ENCODE data around the gene BRIP1.

BRIP1 gene

DNA sequence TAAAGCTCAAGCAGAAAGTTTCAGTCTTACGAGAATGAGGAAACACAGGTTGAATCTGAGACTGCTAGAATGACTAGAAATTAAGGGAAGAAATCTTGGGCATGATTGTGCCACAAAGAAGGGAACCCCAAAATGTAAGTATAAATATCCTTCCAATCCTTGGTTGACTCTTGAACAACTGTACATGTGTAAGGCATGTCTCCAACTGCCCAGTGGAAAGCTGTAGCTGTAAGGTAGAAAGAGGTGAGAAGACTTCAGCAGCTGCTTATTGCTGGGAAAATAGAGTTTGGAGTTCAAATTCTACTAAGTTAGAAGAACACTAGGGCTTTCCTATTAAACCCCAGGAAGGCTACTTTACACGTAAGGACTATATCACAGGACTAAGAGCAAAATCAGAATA lies 212.6 kb downstream of the BRIP1 start:
- no peak for FAIRE-seq
- no peak for DNase-seq (ENCODE audit: extremely low spot score, insufficient read length, low read depth)

DNA sequence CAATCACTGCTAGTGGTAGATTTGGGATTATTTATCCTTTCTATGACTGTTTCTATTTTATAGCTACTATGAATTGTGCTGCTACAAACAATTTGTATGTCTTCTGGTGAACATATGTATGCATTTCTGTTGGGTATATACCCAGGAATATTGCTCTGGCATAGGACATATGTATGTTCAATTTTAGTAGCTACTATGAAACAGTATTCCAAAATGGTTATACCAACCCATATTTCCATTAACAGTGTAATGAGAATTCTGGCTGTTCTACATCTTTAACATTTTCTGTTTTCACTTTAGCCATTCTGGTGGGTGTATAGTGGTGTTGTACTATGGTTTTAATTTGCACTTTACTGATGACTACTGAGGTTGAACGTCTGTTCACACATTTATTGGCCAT lies 214.7 kb downstream of the BRIP1 start:
- FAIRE-seq (no peak), DNase-seq (ENCODE audit: extremely low spot score, insufficient read length, low read depth) (no peak)

DNA sequence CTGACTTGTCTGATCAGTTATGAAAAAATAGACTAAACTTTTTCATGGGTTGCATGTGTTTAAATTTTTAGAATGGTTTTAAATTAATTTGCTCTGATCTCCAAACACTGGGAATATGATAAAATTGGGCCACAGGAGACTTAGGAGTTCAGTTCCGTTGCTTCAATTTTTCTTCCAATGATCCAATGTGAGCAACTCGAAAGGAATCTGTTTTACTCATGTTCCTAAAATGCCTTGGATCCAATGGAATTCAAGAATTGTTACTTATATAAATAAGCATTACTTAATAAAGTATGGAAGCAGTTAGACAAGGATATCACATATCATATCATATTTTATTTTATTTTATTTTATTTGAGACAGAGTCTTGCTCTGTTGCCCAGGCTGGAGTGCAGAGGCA lies 216.3 kb downstream of the BRIP1 start:
- FAIRE-seq (no peak), DNase-seq (ENCODE audit: extremely low spot score, insufficient read length, low read depth) (no peak)

DNA sequence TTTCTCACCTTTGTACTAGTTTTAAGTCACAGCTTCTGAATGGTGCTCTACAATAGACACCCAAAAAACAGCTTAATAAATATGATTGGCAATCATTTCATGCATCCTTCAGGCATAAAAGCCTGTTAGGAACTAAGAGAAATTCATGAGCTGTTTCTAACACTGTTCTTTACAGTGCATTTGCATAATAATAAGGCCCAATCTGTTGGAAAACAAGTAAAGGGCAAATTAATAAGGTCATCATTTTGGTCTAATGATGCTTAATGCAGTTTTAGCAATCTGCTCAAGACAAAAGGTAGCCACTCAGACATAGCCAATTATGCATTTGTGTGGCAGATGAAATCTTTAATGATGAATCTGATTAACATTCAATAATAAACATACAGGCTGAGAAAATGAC lies 216.8 kb downstream of the BRIP1 start:
- no peak for FAIRE-seq
- no peak for DNase-seq (ENCODE audit: extremely low spot score, insufficient read length, low read depth)

DNA sequence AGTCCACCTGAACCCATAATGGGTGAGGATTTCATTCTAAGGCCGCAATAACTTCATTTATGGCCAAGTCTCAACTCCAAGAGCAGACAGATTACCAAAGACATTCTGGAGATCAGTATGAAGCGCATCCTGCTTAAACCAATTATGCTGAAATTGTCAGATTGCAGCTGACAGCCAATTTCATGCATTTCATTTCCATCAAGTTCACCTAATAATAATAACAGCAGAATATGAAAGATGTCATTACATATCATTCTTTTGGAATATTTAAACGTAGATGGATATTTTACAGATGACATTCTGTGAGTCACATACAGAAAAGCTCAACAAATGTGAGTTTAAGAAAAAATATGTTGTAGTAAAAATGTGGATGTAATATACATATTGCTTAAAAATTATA lies 217.4 kb downstream of the BRIP1 start:
- DNase-seq (ENCODE audit: extremely low spot score, insufficient read length, low read depth) (no peak), FAIRE-seq (no peak)

DNA sequence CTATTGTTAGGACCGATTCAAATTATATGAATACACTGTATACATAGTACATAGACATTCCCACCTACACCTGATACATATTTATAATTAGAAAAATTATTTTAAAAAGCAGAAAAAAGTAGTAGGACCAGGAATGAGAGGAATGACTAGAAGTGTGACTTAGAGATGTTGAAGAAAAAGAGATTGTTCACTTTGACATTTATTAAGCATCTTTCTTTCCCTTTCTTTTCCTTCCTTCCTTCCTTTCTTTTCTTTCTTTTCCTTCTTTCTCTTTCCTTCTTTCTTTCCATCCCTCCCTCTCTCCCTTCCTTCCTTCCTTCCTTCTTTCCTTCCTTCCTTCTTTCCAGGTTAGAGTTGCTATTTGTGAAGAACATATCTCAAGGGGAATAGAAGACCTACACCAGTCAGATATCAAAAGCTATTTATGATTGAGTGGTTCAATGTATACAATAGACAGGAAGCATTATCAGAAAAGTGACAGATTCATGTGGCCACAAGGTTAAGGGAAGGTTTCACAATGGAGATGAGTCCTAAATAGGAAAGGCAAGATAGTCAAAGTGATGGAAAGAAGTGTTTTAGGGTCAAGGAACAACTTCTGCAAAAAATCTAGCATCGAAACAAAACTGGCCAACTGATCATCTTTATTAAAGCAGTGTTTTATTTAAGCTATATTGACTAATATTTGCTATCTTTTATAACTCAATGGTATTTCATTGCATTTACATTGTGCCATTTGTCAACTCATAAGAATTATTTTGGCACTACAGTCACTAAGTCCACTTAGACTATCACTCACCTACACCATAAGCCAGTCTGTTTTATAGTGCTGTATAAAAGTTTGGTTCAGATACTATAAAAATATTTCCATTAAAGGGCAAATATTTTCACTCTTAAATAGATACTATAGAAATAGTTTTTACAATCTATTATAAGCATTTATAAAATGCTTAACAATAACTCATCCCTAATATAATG lies 218.2 kb downstream of the BRIP1 start:
- DNase-seq (ENCODE audit: extremely low spot score, insufficient read length, low read depth), result no peak
- FAIRE-seq, result no peak

DNA sequence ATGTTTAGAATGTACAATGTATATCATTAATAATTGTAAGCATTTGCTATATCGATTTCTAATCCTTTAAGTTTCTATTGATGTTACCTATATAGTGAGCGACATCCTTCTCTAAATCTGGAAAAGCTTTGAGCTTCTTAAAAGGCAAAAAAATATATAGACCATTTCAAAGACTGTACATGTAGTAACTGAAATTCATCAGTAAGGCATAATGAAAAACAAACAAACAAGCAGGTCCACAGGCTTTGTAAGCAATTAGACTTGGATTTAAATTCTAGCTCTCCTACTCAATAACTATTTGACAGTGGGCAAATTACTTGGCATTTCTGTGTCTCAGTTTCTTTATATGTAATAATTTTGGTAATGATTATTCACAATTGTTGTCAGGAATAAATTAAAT lies 220.6 kb downstream of the BRIP1 start:
- FAIRE-seq (no peak), DNase-seq (ENCODE audit: extremely low spot score, insufficient read length, low read depth) (no peak)

DNA sequence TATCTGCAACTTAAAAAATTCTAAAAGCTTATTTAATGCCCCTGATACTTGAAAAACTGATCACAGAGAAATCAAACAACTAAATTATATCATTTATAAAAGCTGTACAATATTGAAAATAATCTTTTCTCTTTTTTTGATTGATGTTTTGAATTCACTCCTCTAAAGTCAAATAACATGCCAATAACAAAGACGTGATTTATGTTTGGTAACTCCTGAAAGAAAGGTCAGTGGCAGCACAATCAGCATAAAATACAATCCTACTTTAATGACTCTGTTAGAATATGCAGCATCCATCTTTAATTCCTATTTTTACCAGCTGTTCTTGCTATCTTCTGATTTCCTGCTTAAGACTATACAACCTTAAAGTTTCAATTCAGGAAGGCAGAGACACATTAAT lies 221.6 kb downstream of the BRIP1 start:
- FAIRE-seq (no peak), DNase-seq (ENCODE audit: extremely low spot score, insufficient read length, low read depth) (no peak)

DNA sequence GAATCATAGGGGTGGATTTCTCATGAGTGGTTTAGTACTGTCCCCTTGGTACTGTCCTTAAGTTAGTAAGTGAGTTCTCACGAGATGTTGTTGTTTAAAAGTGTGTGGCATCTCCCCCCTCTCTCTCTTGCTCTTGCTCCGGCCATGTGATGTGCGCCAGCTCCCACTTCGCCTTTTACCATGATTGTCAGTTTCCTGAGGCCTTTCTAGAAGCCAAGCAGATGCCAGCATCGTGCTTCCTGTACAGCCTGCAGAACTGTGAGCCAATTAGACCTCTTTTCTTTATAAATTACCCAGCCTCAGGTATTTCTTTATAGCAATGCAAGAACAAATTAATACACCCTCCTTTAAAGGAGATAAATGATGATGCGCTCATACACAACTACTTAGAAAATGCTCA lies 222.2 kb downstream of the BRIP1 start:
- DNase-seq (ENCODE audit: extremely low spot score, insufficient read length, low read depth) (no peak), FAIRE-seq (no peak)

DNA sequence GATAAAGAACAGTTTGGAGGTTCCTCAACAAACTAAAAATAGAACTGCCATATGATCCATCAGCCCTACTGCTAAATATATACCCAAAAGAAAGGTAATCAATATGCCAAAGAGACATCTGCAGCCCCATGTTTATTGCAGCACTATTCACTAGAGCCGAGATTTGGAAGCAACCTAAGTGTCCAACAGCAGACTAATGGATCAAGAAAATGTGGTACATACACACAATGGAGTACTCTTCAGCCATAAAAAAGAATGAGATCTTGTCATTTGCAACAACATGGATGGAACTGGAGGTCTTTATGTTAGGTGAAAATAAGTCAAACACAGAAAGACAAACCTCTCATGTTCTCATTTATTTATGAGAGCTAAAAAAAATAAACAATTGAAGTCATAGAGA lies 223.5 kb downstream of the BRIP1 start:
- FAIRE-seq, result no peak
- DNase-seq (ENCODE audit: extremely low spot score, insufficient read length, low read depth), result no peak

DNA sequence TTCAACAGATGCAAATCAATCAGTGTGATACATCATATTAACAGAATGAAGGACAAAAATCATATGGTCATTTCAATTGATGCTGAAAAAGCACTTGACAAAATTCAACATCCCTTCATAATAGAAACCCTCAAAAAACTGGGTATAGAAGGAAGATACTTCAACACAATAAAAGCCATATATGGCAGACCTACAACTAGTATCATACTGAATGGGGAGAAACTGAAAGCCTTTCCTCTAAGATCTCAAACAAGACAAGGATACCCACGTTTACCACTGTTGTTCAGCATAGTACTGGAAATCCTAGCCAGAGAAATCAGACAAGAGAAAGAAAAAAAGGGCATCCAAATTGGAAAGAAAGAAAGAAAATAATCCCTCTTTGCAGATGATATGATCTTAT lies 225.2 kb downstream of the BRIP1 start:
- DNase-seq (ENCODE audit: extremely low spot score, insufficient read length, low read depth) (no peak), FAIRE-seq (no peak)

DNA sequence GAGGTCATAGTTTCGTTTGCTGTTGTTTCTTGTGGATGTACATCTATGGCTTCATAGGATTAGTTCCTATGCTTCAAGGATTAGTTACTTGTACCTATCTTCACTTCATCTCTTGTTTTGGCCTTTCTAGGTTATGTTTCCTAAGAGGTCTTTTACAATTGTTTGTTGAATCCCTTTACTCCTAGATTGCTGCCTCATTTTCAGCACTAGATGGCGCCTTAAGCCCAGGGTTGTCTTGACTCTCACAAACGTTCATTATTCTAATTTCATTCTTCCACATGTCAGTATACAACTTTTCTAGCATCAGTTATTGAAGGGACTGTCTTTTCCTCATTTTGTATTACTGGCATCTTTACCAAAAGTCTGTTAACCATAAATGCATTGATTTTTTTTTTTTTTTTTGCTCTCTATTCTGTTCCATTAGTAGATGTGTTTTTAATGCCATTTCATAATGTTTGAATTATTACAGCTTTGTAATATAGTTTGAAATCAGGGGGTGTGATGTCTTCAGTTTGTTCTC lies 227.4 kb downstream of the BRIP1 start:
- DNase-seq (ENCODE audit: extremely low spot score, insufficient read length, low read depth) (no peak), FAIRE-seq (peak; percentile 95)

DNA sequence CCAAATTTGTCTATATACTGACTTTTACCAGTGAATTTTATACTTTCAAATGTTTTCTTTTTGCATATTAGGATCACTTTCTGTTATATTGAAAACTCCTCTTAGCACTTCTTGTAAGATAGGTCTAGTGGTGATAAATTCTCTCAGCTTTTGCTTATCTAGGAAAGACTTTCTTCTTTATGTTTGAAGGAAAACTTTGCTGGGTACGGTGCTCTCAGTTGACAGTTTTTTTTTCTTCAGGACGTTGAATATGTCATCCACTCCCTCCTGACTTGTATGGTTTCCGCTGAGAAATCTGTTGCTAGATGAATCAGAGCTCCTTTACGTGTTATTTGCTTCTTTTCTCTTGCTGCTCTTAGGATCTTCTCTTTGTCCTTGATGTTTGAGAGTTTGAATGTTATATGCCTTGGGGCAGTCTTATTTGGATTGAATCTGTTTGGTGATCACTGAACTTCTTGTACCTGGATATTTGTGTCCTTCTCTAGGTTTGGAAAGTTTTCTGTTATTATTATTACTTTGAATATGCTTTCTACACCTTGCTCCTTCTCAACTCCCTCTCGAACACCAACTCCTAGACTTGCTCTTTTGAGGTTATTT lies 228.3 kb downstream of the BRIP1 start:
- no peak for DNase-seq (ENCODE audit: extremely low spot score, insufficient read length, low read depth)
- FAIRE-seq, result no peak

DNA sequence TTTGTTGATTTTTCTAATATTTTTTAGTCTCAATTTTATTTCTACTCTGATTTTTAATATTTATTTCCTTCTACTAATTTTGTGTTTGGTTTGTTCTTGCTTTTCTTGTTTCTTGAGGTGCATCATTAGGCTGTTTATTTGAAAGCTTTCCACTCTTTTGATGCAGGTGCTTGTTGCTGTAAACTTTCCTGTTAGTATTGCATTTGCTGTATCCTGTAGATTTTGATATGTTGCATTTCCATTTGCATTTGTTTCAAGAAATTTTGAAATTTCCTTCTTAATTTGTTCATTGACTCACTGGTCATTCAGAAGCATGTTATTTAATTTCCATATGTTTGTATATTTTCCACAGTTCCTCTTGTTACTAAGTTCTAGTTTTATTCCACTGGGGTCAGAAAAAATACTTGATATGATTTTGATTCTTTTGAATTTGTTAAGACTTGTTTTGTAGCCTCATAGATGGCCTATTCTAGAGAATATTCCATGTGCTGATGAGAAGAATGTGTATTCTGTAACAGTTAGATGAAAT lies 229.3 kb downstream of the BRIP1 start:
- DNase-seq (ENCODE audit: extremely low spot score, insufficient read length, low read depth) (no peak), FAIRE-seq (no peak)

DNA sequence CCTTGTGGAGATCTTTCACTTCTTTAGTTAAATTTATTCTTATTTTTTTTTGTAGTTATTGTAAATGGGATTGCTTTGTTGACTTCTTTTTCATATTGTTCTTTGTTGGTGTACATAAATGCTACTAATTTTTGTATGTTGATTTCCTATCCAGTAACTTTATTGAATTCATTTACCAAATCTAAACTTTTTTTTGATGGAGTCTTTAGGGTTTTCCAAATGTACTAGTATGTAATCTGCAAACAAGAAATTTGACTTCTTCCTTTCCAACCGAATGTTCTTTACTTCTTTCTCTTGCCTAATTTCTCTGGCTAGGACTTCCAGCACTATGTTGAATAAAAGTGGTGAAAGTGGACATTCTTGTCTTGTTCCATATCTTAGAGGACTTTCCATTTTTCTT lies 230.5 kb downstream of the BRIP1 start:
- DNase-seq (ENCODE audit: extremely low spot score, insufficient read length, low read depth) (no peak), FAIRE-seq (no peak)

DNA sequence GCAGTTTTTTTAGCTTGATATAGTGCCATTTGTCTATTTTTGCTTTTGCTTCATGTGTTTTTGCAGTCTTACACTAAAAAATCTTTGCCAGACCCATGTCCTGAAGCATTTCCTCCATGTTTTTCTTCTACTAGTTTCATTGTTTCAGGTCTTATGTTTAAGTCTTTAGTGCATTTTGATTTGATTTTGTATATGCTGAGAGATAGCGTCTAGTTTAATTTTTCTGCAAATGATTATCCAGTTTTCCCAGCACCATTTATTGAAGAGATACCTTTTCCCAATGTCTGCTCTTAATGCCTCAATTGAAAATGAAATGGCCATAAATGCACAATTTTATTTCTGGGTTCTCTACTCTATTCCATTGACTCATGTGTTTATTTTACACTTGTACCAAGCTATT lies 231.5 kb downstream of the BRIP1 start:
- no peak for DNase-seq (ENCODE audit: extremely low spot score, insufficient read length, low read depth)
- FAIRE-seq, result no peak
